Astrocyte of the cerebellum (primary cell): ENCODE measurements around the gene INPP5F.

Experiments used
- DNase-seq: peaks from one replicate; pipeline ENCODE4 v3.0.0-alpha.2; 2011; ENCODE audit warnings: low read depth
- H3K4me3 ChIP-seq: 2 replicates; pipeline ENCODE4 v1.5.1; 2011; ENCODE audit warnings: mild to moderate bottlenecking, low read depth, low read length, moderate library complexity
- in situ Hi-C: cut with HindIII; loops from 2 replicates; pipeline ENCODE4 v1.10.0; 2017; ENCODE audit warnings: low sequenced_read_pairs
- TF ChIP-seq, protein P1 (sequence below): IDR thresholded peaks from 2 replicates; pipeline ENCODE4 v1.5.1; 2012; ENCODE audit warnings: low read length, low read depth, moderate library complexity, mild to moderate bottlenecking; ENCODE audit errors: missing control alignments

Gene INPP5F

DNA sequence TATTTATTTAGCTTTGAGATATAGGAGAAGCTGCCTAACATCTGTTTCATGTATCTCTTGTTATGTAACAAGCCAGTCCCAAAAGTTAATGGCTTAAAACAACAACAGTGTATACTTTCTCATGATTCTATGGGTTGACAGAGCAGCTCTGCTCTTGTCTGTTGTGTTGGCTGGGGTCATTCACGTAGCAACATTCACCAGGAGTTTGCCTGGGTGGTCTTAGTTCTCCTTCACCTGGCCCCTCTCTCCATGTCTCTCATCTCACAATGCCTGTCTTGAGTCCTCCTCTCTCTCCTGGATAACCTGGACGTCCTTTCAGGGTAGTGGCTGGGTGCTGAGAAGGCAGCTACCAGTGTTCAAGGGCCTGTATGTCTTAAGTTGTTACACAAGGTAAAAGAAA, 27.5 kb downstream of the INPP5F start:
- in situ Hi-C loops, result no loop called here
- DNase-seq, result no peak
- TF ChIP-seq, protein P1, sequence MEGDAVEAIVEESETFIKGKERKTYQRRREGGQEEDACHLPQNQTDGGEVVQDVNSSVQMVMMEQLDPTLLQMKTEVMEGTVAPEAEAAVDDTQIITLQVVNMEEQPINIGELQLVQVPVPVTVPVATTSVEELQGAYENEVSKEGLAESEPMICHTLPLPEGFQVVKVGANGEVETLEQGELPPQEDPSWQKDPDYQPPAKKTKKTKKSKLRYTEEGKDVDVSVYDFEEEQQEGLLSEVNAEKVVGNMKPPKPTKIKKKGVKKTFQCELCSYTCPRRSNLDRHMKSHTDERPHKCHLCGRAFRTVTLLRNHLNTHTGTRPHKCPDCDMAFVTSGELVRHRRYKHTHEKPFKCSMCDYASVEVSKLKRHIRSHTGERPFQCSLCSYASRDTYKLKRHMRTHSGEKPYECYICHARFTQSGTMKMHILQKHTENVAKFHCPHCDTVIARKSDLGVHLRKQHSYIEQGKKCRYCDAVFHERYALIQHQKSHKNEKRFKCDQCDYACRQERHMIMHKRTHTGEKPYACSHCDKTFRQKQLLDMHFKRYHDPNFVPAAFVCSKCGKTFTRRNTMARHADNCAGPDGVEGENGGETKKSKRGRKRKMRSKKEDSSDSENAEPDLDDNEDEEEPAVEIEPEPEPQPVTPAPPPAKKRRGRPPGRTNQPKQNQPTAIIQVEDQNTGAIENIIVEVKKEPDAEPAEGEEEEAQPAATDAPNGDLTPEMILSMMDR, result no peak
- H3K4me3 ChIP-seq, result no peak overlapping the region

DNA sequence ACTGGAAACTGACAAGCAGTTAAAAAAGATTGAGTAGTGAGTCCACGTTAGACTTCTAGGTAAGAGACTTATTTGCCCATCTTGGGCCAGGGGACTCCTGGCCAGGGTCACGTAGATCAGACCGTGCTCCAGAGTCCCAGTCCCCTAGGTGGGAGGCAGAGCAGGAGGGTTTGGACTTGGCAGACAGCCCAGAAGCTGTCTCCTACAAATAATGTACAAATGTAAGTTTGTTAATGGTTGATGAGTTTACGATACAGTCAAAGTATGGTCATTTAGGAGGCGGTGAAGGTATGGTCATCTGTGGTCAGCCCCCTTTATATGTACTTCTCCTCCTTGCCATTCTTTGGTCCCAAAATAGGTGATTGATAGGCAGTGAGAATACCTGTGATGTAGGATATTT, 28.2 kb downstream of the INPP5F start:
- H3K4me3 ChIP-seq, result no peak overlapping the region
- in situ Hi-C loops, result no loop called here
- DNase-seq, result no peak
- TF ChIP-seq, protein P1, result no peak

DNA sequence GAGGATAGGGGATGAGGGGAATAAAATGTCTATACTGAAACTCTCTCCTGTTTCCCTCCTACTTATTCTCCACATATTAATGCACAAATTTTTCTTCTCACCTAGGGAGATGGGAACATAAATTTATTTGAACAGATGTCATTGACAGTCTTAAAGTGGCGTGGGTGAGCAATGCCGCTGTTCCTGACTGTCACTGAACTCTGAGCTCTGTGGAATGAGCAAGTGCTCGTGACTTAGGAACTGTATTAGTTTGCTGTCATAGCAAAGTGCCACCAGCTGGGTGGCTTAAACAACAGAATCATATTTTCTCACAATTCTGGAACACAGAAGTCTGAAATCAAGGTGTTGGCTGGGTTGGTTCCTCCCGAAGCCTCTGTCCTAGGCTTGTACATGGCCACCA, 29.1 kb downstream of the INPP5F start:
- in situ Hi-C loops, result no loop called here
- no peak overlapping the region for H3K4me3 ChIP-seq
- TF ChIP-seq, protein P1, result no peak
- no peak for DNase-seq

DNA sequence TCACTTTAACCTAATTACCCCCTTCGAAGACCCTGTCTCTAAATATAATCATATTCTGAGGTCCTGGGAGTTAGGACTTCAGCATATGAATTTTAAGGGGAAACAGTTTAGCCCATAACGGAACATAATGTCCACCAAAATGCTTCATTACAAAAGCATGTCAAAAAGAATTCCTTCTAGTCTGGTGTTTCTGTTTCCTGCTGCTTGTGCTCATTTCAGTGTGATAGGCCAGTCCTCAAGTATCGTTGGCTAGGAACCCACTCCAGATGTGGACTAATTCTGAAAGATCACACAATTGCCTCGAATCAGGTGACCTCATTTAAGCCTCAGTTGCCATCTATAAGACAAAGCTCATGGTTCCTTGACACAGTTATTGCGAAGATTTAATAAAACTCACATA, 29.6 kb downstream of the INPP5F start:
- DNase-seq, result no peak
- in situ Hi-C loops, result no loop called here
- H3K4me3 ChIP-seq, result no peak overlapping the region
- TF ChIP-seq, protein P1, result no peak

DNA sequence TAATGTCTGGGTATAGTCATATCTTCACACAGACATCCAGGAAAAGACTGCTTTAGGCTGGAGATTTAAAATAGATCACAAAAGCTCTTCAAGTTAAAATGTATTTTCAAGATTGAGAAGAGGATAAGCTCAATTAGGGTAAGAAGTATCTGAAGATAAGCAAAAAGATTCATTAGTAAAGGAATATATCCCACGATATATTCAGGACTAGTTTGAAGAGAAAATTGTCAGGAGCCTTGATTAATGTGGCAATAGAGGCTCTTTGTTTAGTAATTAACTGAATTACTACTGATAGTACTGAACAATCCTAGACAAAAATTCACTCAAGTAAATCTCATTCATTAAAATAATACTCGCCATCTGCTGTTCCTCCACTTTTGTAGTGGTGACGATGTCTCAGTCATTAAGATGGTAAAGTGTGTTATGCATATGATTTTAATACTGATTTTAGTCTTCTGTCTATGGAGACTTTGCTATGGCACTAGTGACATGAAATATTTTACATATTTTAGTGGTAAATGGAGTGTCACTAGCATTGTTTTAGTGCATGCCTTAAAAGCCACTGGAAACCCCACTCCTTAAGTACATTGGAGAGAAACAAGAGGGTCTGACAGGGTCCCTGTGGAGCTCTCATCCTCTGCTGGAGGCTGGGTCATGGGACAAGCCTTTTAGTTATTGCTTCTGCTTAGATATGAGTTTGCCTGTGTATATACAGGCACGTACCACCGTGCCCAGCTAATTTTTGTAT, 32.8 kb downstream of the INPP5F start:
- TF ChIP-seq, protein P1, result no peak
- in situ Hi-C loops, result no loop called here
- no peak for DNase-seq
- no peak overlapping the region for H3K4me3 ChIP-seq

DNA sequence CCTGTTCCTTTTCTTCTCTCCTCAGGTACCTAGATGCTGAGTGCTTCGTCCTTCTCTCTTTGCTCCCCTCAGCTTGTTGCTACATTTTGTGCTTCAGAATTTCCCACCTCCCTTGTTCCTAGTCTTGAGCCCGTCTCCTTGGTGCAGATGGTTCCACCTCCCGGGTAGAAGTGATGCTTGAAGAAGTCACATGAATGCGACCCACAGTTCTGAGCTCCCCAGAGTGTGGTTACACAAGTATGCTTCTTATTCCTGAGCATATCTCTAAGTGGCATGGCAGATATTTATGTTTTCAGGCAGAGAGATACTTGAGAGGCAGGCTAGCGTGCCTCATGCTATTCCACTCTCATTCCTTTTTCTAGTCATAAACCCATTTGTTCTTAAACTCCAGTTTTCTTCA, 34.0 kb downstream of the INPP5F start:
- H3K4me3 ChIP-seq, result no peak overlapping the region
- in situ Hi-C loops, result no loop called here
- DNase-seq, result no peak
- TF ChIP-seq, protein P1, result no peak
